HS-27A (cell line): ENCODE measurements around the gene ATXN1.
"Not testable (repeated sequence)": the region's sequence is repeated elsewhere in the genome, so short reads cannot be mapped to it uniquely, and the experiment has no call there.

Experiments
- DNase-seq: peaks from one replicate; pipeline ENCODE4 v3.0.0-alpha.2; 2012; ENCODE audit warnings: low read depth, missing footprints

The ATXN1 gene

GRCh38 chr6:16473908-16474771 is 287.1 kb downstream of the ATXN1 start:
- DNase-seq: no peak

- DNase-seq: no peak
These were observed 287.9 kb downstream of the ATXN1 start for GRCh38 chr6:16473184-16473907.

- DNase-seq: peak; percentile 17
These were observed 288.8 kb downstream of the ATXN1 start for GRCh38 chr6:16472349-16473069.

- no peak for DNase-seq
These were observed 289.4 kb downstream of the ATXN1 start for GRCh38 chr6:16471910-16472297.

GRCh38 chr6:16471222-16471909 is 289.9 kb downstream of the ATXN1 start:
- DNase-seq: no peak

- no peak for DNase-seq
These were observed 290.6 kb downstream of the ATXN1 start for GRCh38 chr6:16470502-16471221.

GRCh38 chr6:16468991-16469615 is 292.2 kb downstream of the ATXN1 start:
- no peak for DNase-seq

GRCh38 chr6:16466800-16467553 is 294.3 kb downstream of the ATXN1 start:
- no peak for DNase-seq

GRCh38 chr6:16464045-16464444 is 297.2 kb downstream of the ATXN1 start:
- no peak for DNase-seq

- DNase-seq: not testable (repeated sequence)
These were observed 298.0 kb downstream of the ATXN1 start for GRCh38 chr6:16463246-16463645.

- no peak for DNase-seq
These were observed 299.8 kb downstream of the ATXN1 start for GRCh38 chr6:16461491-16461890.

GRCh38 chr6:16459472-16459871 is 301.8 kb downstream of the ATXN1 start:
- not testable (repeated sequence) for DNase-seq

- no peak for DNase-seq
These were observed 308.9 kb downstream of the ATXN1 start for GRCh38 chr6:16452348-16452747.

GRCh38 chr6:16450821-16451220 is 310.4 kb downstream of the ATXN1 start:
- peak; percentile 64 for DNase-seq

GRCh38 chr6:16450285-16450684 is 311.0 kb downstream of the ATXN1 start:
- peak; percentile 87 for DNase-seq

GRCh38 chr6:16446273-16446672 is 315.0 kb downstream of the ATXN1 start:
- DNase-seq: no peak

- DNase-seq: no peak
These were observed 319.2 kb downstream of the ATXN1 start for GRCh38 chr6:16442031-16442430.

GRCh38 chr6:16441262-16441661 is 320.0 kb downstream of the ATXN1 start:
- no peak for DNase-seq

- no peak for DNase-seq
These were observed 320.5 kb downstream of the ATXN1 start for GRCh38 chr6:16440636-16441212.
